ENCODE measurements around the gene KBTBD12.

- no peak for TF ChIP-seq CTCF (IDR thresholded peaks at IDR 0.05; ENCODE audit: extremely low read depth in 1 of 2, insufficient read depth in 1 of 2, low read depth in 1 of 2, low read length in 2 of 2)
- no peak for TF ChIP-seq POLR2AphosphoS5 (IDR thresholded peaks at IDR 0.05; ENCODE audit: insufficient read depth, low read depth, low read length)
- no peak for TF ChIP-seq GATA2 (IDR thresholded peaks at IDR 0.05; ENCODE audit: insufficient read depth, insufficient read length, low read depth, low read length)
- no peak for TF ChIP-seq EZH2 (IDR thresholded peaks at IDR 0.05; ENCODE audit: borderline replicate concordance, low read depth, low read length, severe bottlenecking)
- TF ChIP-seq POLR2A (IDR thresholded peaks at IDR 0.05; ENCODE audit: low read depth, low read length), result no peak
- TF ChIP-seq MAX (IDR thresholded peaks at IDR 0.05; ENCODE audit: insufficient read depth, insufficient read length), result no peak
- TF ChIP-seq MYC (IDR thresholded peaks at IDR 0.05; ENCODE audit: low read depth, low read length), result no peak
- TF ChIP-seq FOS (IDR thresholded peaks at IDR 0.05; ENCODE audit: borderline replicate concordance, insufficient read depth, low read length), result no peak
Measured at GRCh38 chr3:127933396-127933795, 18.4 kb downstream of the KBTBD12 start.
